Measurements from ENCODE around the gene SIGLEC9.
"Not testable (repeated sequence)": the region's sequence is repeated elsewhere in the genome, so short reads cannot be mapped to it uniquely, and the experiment has no call there.

Gene SIGLEC9

DNA sequence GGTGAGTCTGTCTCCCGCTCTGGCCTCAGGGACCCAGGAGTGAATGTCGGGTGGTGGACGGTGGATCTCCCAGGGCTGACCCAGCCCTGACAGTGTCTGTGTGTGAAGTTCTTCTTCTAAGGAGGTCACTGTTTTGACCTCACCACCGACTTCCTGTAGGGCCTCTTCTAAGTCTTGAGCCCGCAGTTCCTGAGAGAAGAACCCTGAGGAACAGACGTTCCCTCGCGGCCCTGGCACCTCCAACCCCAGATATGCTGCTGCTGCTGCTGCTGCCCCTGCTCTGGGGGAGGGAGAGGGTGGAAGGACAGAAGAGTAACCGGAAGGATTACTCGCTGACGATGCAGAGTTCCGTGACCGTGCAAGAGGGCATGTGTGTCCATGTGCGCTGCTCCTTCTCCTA lies 17.4 kb downstream of the SIGLEC9 start, which contains the start of gene SIGLEC7:
Gene SIGLEC7 (plus strand): TSS at position 183 of the 400 bp plus-strand sequence. CDS start 69 bp downstream, at position 252.
- H3K27ac ChIP-seq = peak within 1 kb of the TSS in 1 of 2 donors; percentile 73
- no peak within 1 kb of the TSS for H3K4me3 ChIP-seq
- no peak for TF ChIP-seq CTCF (IDR thresholded peaks at IDR 0.05)
- peak; percentile 69 for DNase-seq (ENCODE audit: low spot score)

GRCh38 chr19:51142809-51143475 lies 18.2 kb downstream of the SIGLEC9 start:
- peak; percentile 68 for DNase-seq (ENCODE audit: low spot score)
- not testable (repeated sequence) for H3K4me3 ChIP-seq
- peak overlapping the region in 1 of 2 donors; percentile 73 for H3K27ac ChIP-seq

DNA sequence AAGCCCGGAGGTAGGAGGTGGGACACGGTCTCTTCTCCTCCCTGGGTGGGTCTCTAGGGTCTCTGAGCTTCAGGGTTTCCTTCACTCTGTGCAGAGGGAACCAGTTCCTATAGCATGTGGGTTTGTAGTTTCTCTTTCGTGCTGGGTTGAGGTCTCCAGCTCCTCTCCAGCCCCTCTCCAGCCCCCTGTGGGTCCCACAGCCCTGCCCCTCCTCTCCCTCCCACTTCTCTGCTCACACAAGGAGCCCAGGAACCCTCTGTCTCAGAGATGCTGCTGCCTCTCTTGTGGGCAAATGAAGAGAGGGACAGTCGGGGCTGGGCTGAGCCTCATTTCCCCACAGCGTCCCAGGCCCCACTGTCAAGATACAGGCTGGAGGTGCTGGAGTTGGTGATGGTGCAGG lies 18.8 kb downstream of the SIGLEC9 start:
- DNase-seq (ENCODE audit: low spot score) = peak; percentile 63
- Histone ChIP-seq H3K27ac (no peak overlapping the region), H3K4me3 (no peak overlapping the region)
- no peak for TF ChIP-seq CTCF (IDR thresholded peaks at IDR 0.05)

DNA sequence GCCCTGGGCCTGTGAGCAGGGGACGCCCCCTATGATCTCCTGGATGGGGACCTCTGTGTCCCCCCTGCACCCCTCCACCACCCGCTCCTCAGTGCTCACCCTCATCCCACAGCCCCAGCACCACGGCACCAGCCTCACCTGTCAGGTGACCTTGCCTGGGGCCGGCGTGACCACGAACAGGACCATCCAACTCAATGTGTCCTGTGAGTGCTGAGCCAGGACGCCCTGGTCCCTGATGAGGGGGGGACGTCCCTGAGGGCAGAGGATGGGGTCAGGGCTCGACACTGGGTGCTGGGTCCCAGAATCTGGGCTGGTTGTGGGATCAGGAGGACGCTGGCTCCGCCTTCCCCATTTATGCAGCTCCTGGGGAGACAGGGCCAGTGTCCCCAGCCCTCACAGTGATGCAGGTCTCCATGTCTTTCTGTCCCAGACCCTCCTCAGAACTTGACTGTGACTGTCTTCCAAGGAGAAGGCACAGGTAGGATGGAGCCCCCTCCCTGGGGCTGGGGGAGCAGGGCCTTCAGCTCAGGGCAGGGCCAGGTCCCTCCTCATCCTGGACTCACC lies 19.9 kb downstream of the SIGLEC9 start:
- no peak overlapping the region for H3K4me3 ChIP-seq
- DNase-seq (ENCODE audit: low spot score) = peak; percentile 64
- no peak overlapping the region for H3K27ac ChIP-seq
- no peak for TF ChIP-seq CTCF (IDR thresholded peaks at IDR 0.05)

- no peak overlapping the region for H3K4me3 ChIP-seq
- TF ChIP-seq CTCF (IDR thresholded peaks at IDR 0.05) = no peak
- no peak overlapping the region for H3K27ac ChIP-seq
- DNase-seq (ENCODE audit: low spot score) = peak; percentile 68
Observed at GRCh38 chr19:51145916-51146493, 21.3 kb downstream of the SIGLEC9 start.

GRCh38 chr19:51146751-51147150 lies 22.0 kb downstream of the SIGLEC9 start:
- no peak for DNase-seq (ENCODE audit: low spot score)
- TF ChIP-seq CTCF (IDR thresholded peaks at IDR 0.05) = no peak
- no peak overlapping the region for H3K27ac ChIP-seq
- no peak overlapping the region for H3K4me3 ChIP-seq

DNA sequence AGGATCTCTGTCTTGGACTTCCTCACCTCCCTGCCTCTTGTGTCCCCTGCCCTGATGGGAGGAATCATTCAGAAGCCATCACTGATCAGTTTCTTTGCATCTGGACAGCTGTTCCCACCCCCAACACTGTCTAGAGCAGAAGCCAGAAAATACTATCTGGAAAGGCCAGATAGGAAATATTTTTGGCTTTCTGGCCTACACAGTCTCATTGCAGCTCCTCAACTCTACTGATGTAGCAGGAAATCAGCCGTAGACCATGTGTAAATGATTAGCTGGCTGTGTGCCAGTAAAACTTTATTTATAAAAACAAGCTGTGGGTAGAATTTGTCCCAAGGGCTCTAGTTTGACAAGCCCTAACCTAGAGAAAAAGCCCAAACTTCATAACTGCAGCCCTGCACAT lies 23.0 kb downstream of the SIGLEC9 start:
- no peak for TF ChIP-seq CTCF (IDR thresholded peaks at IDR 0.05)
- DNase-seq (ENCODE audit: low spot score) = no peak
- no peak overlapping the region for H3K27ac ChIP-seq
- no peak overlapping the region for H3K4me3 ChIP-seq

Data from coronary artery (tissue), 2 donors.